SH-SY5Y (cell line): Measurements from ENCODE around the gene AKAP6.

Source experiments
- GATA2 ChIP-seq: IDR thresholded peaks from 2 replicates; pipeline ENCODE4 v1.6.1; 2011; ENCODE audit warnings: mild to moderate bottlenecking, low read depth, low read length
- GATA3 ChIP-seq: IDR thresholded peaks from 2 replicates; pipeline ENCODE4 v1.6.1; 2011; ENCODE audit warnings: low read depth, mild to moderate bottlenecking, low read length, moderate library complexity

DNA sequence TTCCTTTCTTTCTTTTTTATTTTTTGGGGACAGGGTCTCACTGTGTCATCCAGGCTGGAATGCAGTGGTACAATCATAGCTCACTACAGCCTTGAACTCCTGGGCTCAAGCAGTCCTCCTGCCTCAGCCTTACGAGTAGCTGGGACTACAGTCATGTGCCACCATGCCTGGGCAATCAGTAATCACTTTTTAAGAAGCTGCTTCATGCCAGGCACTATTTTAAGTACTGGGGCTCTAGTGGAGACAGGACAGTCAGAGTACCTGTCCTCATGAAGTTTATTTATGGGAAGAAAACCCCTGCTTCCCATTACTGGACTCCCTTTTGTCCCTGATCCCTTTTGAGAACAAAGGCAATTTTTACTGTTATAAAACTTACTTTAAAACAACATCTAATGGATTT is 485.6 kb downstream of the AKAP6 start:
- TF ChIP-seq GATA2 (no peak), GATA3 (no peak)
